22Rv1 (cell line): ENCODE data around the gene TPM3.

Experiments
- ZFX ChIP-seq: fragments of 450-650 bp; IDR thresholded peaks from 2 replicates; pipeline ENCODE4 v1.6.1; 2017; ENCODE audit warnings: antibody characterized with exemption, borderline replicate concordance
- TF ChIP-seq, protein P1 (sequence below): fragments of 450-650 bp; IDR thresholded peaks from 2 replicates; pipeline ENCODE4 v1.5.1; 2017; ENCODE audit warnings: mild to moderate bottlenecking

DNA sequence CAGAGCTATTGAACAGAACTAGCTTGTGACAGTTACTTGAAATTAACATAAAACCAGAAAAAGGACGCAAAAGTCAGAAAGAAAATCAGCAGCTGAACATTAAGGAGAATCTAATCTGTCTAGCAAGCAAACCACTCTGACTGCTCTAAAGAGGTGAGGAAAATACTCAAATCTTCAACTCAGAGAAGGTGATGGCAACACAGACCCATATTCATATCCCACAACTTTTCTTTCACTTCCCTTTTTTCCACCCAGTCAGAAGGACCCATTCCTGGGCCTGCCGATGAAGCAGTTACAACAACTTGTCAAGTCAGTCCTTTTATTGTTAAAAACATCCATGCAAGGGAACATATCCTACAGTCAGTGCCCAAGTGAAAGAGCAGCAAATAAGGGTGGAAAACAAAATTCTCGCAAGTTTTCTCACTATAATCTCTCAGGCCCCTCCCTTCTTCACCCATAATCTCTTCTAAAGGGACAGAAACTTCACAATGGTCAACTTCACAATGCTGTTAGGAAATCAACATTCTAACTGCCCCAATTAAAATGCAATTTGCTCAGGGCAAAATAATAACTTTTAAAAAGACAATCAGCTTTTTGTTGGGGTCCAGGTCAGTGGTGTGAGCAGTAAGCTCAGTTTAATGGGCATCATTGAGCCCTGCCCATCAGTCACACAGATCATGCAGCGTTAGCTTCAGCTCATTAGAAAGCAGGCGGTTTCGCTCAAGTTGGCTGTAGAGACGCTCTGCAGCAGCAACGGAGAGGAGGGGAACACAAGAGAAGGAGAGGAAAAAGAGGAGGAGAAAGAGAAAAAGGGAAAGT lies 33.4 kb downstream of the TPM3 start:
- TF ChIP-seq, protein P1, sequence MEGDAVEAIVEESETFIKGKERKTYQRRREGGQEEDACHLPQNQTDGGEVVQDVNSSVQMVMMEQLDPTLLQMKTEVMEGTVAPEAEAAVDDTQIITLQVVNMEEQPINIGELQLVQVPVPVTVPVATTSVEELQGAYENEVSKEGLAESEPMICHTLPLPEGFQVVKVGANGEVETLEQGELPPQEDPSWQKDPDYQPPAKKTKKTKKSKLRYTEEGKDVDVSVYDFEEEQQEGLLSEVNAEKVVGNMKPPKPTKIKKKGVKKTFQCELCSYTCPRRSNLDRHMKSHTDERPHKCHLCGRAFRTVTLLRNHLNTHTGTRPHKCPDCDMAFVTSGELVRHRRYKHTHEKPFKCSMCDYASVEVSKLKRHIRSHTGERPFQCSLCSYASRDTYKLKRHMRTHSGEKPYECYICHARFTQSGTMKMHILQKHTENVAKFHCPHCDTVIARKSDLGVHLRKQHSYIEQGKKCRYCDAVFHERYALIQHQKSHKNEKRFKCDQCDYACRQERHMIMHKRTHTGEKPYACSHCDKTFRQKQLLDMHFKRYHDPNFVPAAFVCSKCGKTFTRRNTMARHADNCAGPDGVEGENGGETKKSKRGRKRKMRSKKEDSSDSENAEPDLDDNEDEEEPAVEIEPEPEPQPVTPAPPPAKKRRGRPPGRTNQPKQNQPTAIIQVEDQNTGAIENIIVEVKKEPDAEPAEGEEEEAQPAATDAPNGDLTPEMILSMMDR: no peak
- TF ChIP-seq ZFX: no peak
